Choroid plexus epithelial cell (primary cell): Measurements from ENCODE around the gene PBRM1.
A peak's percentile ranks its signal among the peaks of the same experiment; 100 is the strongest.
"Not testable (repeated sequence)": the region's sequence is repeated elsewhere in the genome, so short reads cannot be mapped to it uniquely, and the experiment has no call there.

Experiments used
- DNase-seq: peaks from one replicate; pipeline ENCODE4 v3.0.0-alpha.2; 2010; ENCODE audit warnings: low read depth
- H3K4me3 ChIP-seq: 2 replicates; pipeline ENCODE4 v1.5.1; 2011; ENCODE audit warnings: low read depth, mild to moderate bottlenecking, control low read depth, low read length, moderate library complexity
- TF ChIP-seq, protein P1 (sequence below): conservative IDR thresholded peaks from 2 replicates; pipeline ENCODE4 v1.5.1; 2011; ENCODE audit warnings: low read depth, mild to moderate bottlenecking, control low read depth, inconsistent platforms, low read length, moderate library complexity

The PBRM1 gene

GRCh38 chr3:52528586-52529375 is 156.9 kb downstream of the PBRM1 start:
- no peak for DNase-seq
- no peak overlapping the region for H3K4me3 ChIP-seq
- TF ChIP-seq, protein P1, sequence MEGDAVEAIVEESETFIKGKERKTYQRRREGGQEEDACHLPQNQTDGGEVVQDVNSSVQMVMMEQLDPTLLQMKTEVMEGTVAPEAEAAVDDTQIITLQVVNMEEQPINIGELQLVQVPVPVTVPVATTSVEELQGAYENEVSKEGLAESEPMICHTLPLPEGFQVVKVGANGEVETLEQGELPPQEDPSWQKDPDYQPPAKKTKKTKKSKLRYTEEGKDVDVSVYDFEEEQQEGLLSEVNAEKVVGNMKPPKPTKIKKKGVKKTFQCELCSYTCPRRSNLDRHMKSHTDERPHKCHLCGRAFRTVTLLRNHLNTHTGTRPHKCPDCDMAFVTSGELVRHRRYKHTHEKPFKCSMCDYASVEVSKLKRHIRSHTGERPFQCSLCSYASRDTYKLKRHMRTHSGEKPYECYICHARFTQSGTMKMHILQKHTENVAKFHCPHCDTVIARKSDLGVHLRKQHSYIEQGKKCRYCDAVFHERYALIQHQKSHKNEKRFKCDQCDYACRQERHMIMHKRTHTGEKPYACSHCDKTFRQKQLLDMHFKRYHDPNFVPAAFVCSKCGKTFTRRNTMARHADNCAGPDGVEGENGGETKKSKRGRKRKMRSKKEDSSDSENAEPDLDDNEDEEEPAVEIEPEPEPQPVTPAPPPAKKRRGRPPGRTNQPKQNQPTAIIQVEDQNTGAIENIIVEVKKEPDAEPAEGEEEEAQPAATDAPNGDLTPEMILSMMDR = no peak

DNA sequence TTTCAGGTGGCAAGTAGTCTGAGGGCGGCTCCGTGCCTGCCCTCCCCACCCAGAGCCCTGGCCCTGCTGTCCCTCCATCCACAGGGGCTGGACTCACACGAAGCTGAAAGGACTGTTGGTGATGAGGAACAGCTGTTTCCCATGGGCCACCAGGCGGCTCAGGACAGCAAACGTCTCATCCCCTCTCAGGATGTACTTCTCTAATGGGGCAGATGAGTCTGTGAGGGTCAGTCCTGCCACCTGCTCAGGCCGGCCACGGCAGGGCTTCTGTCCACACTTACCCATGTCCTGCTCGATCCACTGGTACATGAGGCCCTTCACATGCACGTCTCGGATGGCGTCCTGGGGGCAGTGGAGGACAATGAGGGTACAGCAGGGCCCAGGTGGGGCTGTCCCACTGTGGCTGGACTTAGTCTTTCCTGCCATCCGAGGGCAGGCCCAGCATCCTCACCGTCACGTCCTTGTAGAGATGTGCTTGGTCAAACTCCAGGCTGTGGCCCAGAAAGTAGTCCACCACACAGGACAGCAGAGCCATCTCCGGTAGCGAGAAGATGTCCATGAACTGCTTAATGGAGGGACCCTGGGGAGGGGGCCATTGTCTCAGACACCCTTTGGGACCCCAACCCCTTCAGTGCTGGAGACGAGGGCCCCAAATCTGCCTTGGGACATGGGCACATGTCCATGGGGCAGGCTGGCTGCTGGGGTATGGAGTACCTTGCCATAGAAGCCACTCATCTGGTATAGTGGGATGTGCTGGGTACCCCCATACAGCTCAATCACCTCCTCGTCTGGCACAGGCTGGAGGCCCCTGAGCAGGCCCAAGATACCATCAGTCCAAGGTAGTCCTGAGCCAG is 157.8 kb downstream of the PBRM1 start:
- H3K4me3 ChIP-seq = no peak overlapping the region
- TF ChIP-seq, protein P1 = no peak
- no peak for DNase-seq

DNA sequence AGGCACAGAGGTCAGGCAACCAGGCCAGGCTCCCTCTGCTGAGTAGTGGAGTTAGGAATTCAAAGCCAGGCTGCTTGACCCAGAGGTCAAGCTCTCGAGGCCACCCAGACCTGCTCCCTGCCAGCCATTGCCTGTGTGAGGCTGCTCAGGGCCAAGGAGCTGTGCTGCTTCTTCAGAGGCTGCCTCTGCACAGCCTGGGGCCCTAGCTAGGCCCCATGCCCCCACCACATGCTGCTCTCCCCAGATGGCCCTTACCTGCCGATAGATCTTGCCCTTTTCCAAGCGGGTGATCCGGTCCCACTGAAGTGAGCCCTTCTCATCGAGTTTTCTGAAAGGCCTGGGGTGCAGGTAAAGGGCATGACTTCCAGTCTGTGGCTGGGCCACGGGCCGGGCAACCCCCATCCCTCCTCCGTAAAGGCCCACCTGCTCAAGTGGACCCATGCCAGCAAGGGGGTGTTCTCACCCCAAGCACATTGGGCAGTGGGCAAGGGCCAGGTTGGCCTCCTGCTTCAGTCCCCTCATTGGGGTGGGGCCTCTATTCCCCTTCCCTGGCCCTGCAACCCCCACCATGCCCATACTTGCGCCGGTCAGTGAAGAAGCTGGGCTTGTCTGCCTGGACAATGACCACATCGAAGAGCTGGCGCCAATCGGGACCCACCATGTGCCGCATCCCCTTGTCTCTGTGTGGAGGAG is 158.5 kb downstream of the PBRM1 start:
- TF ChIP-seq, protein P1 = no peak
- DNase-seq = peak; percentile 21
- H3K4me3 ChIP-seq = no peak overlapping the region

- DNase-seq, H3K4me3 ChIP-seq: not testable (repeated sequence)
Measured at GRCh38 chr3:52526671-52527038, 159.1 kb downstream of the PBRM1 start.

GRCh38 chr3:52525680-52526561 is 159.8 kb downstream of the PBRM1 start:
- no peak overlapping the region for H3K4me3 ChIP-seq
- TF ChIP-seq, protein P1 = no peak
- DNase-seq = no peak

DNA sequence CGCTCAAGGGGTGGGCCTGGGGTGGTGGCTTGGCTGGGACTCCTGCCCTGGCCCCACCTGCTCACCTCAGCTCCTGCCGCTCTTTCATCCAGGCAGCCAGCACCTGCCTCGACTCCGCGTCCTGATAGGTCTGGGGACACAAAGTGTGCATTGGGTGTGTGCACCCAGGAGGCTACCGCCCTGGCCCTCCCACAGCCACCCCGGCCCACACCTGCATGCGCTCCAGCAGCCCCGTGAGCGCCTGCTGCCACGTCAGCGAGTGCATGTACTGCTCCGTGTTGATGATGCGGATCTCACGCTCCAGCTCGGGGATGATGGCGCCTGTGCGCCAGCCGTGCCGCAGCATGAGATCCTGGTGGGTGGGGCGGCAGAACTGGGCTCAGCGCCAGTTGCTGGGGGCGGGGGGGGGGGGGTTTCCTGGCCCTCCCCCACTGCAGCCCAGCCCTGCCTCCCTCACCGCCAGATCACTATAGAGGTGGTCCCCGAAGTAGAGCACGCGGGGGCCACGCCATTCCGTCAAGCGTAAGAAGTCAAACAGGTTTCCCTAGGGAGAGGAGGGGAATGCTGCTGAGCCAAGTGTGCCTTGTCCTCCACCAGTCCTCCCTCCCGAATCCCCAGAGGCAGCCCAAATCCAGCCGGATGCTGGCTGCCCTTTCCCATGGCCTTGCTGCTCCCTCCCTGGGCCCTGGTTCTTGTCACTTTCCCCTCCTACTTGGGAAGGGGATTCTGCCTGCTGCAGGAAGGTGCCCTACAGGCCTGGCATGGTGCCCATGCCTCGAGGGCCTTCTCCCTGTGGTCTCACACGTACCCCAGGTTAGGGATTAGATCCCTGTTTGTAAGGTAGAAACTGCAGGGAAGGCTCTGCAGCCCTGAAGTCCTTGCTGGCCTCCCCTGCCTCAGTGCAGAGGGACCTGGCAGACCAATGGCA is 160.7 kb downstream of the PBRM1 start:
- DNase-seq = no peak
- TF ChIP-seq, protein P1 = no peak
- no peak overlapping the region for H3K4me3 ChIP-seq
